ENCODE measurements around the gene UGP2.

DNA sequence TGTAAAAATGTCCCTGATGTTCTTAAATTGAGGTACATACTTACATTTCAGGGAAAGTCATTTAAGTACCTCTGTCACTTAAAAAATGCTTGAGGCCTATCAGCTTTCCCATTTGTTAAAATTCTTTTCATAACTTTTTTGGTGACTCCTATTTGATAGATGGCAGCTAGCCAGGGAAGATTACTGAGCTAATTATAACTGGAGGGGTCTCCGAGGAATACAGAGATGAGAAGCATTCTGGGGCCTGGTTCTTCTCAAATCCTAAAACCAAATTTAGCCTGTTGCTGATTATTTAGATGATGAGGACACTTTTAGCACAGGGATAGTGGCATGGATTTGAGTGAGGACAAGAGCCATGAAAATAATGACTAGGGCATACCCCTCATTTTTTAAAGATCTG is 4.8 kb downstream of the UGP2 start:
- no peak for TF ChIP-seq POLR2AphosphoS5 (IDR thresholded peaks at IDR 0.05)
- TF ChIP-seq, protein P1, sequence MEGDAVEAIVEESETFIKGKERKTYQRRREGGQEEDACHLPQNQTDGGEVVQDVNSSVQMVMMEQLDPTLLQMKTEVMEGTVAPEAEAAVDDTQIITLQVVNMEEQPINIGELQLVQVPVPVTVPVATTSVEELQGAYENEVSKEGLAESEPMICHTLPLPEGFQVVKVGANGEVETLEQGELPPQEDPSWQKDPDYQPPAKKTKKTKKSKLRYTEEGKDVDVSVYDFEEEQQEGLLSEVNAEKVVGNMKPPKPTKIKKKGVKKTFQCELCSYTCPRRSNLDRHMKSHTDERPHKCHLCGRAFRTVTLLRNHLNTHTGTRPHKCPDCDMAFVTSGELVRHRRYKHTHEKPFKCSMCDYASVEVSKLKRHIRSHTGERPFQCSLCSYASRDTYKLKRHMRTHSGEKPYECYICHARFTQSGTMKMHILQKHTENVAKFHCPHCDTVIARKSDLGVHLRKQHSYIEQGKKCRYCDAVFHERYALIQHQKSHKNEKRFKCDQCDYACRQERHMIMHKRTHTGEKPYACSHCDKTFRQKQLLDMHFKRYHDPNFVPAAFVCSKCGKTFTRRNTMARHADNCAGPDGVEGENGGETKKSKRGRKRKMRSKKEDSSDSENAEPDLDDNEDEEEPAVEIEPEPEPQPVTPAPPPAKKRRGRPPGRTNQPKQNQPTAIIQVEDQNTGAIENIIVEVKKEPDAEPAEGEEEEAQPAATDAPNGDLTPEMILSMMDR (IDR thresholded peaks at IDR 0.05): no peak
- no peak for TF ChIP-seq EP300 (IDR thresholded peaks at IDR 0.05)
